Small intestine (tissue), 7 donors: Measurements from ENCODE around the gene NKX2-8. TPM values are rescaled to one million over a fixed set of nuclear protein-coding genes. Genes with fewer than 3 reads are reported as not detected.

ENCODE experiments used
- DNase-seq, 2 donors: peaks; one replicate each; pipeline versions ENCODE4 v3.0.0 to v3.0.0-alpha.2; 2013
- FAIRE-seq: peaks from 2 replicates; lab custom pipeline; 2012; peaks lifted over from hg19 to GRCh38; lab: Jason Lieb, UNC
- H3K27ac ChIP-seq, 3 donors: one replicate each; pipeline ENCODE4 v1.5.1; 2013; ENCODE audit warnings: low read length in 2 of 3, mild to moderate bottlenecking in 2 of 3, control low read depth in 1 of 3, inconsistent platforms in 1 of 3, low read depth in 1 of 3, moderate library complexity in 1 of 3
- H3K27me3 ChIP-seq, 3 donors: one replicate each; pipeline ENCODE4 v1.6.1; 2013; ENCODE audit warnings: low read length in 3 of 3, inconsistent platforms in 1 of 3; ENCODE audit not compliant: control insufficient read depth in 3 of 3, insufficient read depth in 3 of 3
- H3K36me3 ChIP-seq, 3 donors: one replicate each; pipeline ENCODE4 v1.6.1; 2013; ENCODE audit warnings: low read length in 3 of 3, inconsistent platforms in 1 of 3, low read depth in 1 of 3, mild to moderate bottlenecking in 1 of 3, moderate library complexity in 1 of 3; ENCODE audit not compliant: control insufficient read depth in 3 of 3, insufficient read depth in 2 of 3
- H3K4me1 ChIP-seq, 3 donors: one replicate each; pipeline ENCODE4 v1.6.1; 2013; ENCODE audit warnings: low read length in 2 of 3, inconsistent platforms in 1 of 3, low read depth in 1 of 3, mild to moderate bottlenecking in 1 of 3, moderate library complexity in 1 of 3; ENCODE audit not compliant: control insufficient read depth in 3 of 3, insufficient read depth in 2 of 3
- H3K4me3 ChIP-seq, 3 donors: one replicate each; pipeline ENCODE4 v1.5.1; 2013; ENCODE audit warnings: low read length in 3 of 3, control low read depth in 1 of 3, inconsistent platforms in 1 of 3, low read depth in 1 of 3, mild to moderate bottlenecking in 1 of 3, moderate library complexity in 1 of 3
- H3K9me3 ChIP-seq, 2 donors: one replicate each; pipeline ENCODE4 v1.6.1; 2013; ENCODE audit warnings: low read depth in 1 of 2, low read length in 1 of 2; ENCODE audit not compliant: control insufficient read depth in 2 of 2, insufficient read depth in 1 of 2
- WGBS, 3 donors: extraction: QIAGEN DNeasy Blood & Tissue Kit; methylation state at CpG; one replicate each; pipeline ENCODE4 v1.1.7; 2013; 5-methylcytosine and 5-hydroxymethylcytosine counted together
- polyA plus RNA-seq, 4 donors: library from polyadenylated mRNA; stranded (reverse) in 3 of 4; unstranded in 1 of 4; fragments of 200-250 nt in 3 of 4; fragments of 120-200 nt in 1 of 4; gene quantifications; one replicate each; pipeline versions ENCODE4 v1.2.1 to v1.2.3, GENCODE V29; 2013
- donor health status: healthy with polysubstance abuse.
- donor health status: control.
- donor health status: control.
- donor health status: Bipolar disorder and iron deficiency.
- donor health status: healthy.

NKX2-8 gene
- polyA plus RNA-seq, 4 donors = not detected

DNA sequence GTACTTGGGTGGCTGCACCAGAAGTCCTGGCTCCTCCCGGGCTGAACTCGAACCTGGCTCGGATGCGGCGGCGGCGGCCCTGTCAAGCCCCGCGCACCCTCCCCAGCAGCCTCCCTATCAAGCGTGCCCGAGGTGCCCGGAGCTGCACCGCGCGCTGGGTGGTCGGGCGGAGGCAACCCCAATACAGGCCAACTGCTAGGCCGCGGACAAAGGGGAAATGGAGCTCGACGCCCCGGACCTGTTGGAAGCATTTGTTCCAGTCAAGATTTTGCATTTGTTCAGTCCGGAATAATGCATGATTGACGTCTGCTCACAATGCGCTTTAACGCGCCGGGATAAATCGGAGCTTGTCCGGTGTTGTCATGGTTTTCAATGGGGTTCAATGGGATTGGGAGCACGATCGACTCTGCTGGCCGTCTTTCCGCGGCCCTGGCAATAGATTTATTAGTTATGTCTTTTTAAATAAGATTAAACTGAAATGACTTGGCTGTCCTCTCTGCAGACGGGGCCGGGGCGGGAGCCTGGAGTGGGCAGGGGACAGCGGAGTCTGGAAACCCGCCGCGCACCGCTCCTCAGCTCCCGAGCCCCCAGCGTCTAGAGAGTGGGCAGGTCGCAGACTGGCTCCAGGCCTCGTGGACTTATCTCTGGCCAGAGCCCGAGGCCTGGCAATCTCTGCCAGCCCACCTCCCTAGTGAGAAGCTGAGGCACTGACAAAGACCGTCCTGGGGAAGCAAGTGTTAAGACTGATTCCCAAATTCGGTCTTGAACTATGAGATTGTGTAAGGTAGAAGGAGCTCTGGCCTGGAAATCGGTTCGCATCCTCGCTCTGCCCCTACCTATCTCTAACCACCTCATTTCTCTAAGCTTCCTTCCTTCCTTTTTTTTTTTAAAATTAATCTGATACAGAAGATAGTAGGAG, 1.7 kb upstream of the NKX2-8 start:
- WGBS, 3 donors = 10 to 24% (median 19%) methylated on average over 53 of the region's 53 CpGs
- H3K4me1 ChIP-seq = peaks cover 0 to 5% (median 0%) of the 10 kb centered on the region in 3 donors
- H3K27me3 ChIP-seq = peaks cover 27 to 79% (median 45%) of the 10 kb centered on the region in 3 donors
- H3K27ac ChIP-seq = no peak overlapping the region
- FAIRE-seq (no peak), DNase-seq (no peak)
- H3K9me3 ChIP-seq = no peaks in the 10 kb centered on the region
- no peak overlapping the region for H3K4me3 ChIP-seq
- no peaks in the 10 kb centered on the region for H3K36me3 ChIP-seq

DNA sequence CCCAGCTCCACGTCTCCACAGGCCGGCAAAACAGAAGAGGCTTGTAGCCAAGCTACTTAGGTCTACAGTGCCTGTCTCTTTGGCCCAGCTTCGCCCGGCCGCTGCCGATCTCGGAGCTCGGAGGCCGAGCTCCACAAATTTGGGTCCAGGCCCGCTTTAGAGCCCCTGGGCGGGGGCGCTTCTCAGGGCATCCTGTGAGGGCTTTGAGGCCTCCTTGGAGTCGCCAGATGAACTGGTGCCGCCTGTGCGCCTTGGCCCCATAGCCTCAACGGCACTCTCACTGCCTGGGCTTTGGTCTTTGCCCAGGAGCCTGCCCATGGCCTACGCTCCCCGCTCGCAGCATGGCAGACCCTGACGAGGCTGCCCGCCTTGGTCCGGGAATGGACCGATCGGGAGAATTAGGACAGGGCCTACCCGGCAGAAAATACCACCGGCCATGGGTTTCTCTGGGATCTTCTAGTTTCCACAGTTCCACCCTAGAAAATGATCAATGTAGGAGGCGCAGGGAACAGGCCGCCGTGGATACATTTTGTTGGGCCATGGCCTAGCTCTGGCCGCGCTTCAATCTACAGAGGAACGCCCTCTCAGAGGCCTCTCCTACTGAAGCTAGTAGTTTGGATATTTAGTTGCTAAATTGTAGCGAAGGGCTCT, 953 bp upstream of the NKX2-8 start:
- peaks cover 0 to 5% (median 0%) of the 10 kb centered on the region in 3 donors for H3K4me1 ChIP-seq
- FAIRE-seq = no peak
- no peak for DNase-seq
- 8 to 18% (median 15%) methylated on average over 33 of the region's 33 CpGs for WGBS, 3 donors
- peaks cover 0 to 1% of the 10 kb centered on the region in 2 donors for H3K9me3 ChIP-seq
- H3K27me3 ChIP-seq = peaks cover 27 to 84% (median 52%) of the 10 kb centered on the region in 3 donors
- H3K27ac ChIP-seq = no peak overlapping the region
- H3K36me3 ChIP-seq = no peaks in the 10 kb centered on the region
- H3K4me3 ChIP-seq = no peak overlapping the region

DNA sequence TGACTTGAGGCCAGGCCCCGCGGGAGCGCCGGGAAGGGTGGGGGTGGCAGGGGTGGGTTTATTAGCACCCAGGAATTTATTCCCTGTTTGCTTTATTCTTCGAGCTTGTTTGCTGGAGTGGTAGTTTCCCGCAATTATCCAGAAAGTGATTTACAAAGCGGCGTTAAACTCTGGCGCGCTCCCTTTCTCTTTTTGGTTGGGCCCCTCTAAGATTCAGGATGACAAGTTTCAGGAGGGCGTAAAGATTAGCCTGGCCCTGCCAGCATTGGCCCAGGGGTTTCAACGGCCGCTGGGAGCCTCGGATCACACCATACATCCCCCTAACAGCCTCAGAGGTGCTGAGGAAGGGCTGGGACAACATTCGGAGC, 444 bp upstream of the NKX2-8 start:
- Histone ChIP-seq H3K27me3 (peaks cover 27 to 87% (median 52%) of the 10 kb centered on the region in 3 donors), H3K9me3 (peaks cover 0 to 3% of the 10 kb centered on the region in 2 donors), H3K4me3 (no peak overlapping the region), H3K36me3 (no peaks in the 10 kb centered on the region), H3K27ac (no peak overlapping the region), H3K4me1 (peaks cover 0 to 5% (median 0%) of the 10 kb centered on the region in 3 donors)
- FAIRE-seq (no peak), DNase-seq (no peak)
- WGBS, 3 donors = 5 to 11% (median 11%) methylated on average over 13 to 15 of the region's 15 CpGs

DNA sequence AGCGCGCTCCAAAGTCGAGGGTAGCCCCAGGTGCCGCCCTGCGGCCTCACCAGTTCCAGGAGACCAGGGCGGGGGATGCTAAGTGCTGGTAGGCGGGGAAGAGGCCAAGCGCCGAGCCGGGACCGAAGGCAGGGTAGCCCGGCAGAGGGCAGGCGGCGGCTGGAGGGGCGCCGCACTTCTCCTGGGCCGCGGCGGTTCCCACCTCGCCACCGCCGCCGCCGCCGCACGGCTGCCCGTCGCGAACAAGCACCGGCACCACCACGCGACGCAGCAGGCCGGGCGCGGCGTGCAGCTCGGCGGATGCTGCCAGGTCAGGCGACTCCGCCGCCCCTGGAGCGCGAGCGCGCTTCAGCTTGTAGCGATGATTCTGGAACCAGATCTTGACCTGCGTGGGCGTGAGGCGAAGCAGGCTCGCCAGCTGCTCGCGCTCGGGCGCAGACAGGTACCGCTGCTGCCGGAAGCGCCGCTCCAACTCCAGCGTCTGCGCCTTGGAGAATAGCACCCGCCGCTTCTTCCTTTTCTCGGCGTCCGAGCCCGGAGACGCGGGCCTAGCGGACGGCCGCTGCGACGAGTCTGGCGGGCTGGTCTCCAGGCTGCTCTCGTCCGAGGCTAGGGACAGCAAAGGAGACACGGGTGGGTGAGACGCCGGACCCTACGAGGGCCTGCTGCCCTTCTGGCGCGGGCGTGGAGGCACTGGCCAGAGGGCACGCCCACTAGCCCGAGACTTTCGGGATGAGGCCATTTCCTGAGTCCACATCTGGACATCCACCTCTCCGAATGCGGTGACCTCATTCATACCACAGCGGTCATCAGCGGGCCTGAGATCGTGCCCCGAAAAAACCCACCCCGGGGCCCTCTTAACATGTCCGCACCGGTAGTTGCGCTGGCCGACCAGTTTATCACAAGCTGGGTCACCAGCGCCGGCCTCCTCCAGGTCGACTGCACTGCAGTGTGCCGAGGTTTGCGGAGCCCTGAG, 1.3 kb downstream of the NKX2-8 start:
- Histone ChIP-seq H3K36me3 (no peaks in the 10 kb centered on the region), H3K27ac (no peak overlapping the region), H3K27me3 (peaks cover 27 to 81% (median 51%) of the 10 kb centered on the region in 3 donors), H3K4me3 (peak overlapping the region in 1 of 3 donors; percentile 34), H3K9me3 (peaks cover 0 to 3% of the 10 kb centered on the region in 2 donors), H3K4me1 (peaks cover 0 to 5% (median 0%) of the 10 kb centered on the region in 3 donors)
- WGBS, 3 donors = 2 to 3% (median 3%) methylated on average over 74 to 103 of the region's 103 CpGs
- peak in 1 of 2 donors; percentile 39 for DNase-seq
- FAIRE-seq = no peak

DNA sequence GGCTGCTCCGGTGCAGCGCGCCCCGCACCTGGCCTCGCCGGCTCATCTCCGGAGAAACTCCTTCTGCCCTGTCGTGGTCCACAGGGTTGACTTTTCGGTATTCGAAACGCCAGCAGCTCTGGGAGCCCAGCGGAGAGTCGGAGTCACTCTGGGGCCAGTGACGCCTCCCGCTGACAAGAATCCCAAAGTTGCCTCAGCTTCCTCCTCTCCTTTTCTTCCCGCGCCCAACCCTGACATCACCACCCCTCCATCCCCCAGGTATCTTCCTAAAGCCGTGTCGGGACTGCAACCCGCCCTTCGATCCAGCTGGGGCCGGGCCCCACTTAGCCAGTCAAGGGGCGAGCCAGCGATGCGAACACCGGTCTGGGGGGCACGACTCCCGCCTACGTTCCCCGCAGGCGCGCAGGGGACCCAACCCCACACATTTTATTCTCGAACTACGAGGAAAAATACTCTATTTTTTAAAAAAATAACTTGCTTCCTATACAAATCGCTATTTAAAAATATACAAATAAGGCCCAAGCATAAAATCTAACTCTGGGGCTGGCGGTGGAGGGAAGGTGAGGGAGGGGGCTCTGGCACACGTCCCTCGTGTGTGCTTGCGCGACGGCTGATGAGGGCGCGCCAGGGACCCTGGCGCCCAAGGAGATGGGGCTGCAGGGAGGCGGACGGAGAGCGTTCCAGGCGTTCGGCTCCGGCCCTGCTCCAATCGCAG, 2.1 kb downstream of the NKX2-8 start:
- FAIRE-seq = no peak
- no peak overlapping the region for H3K4me3 ChIP-seq
- WGBS, 3 donors = 5 to 14% (median 12%) methylated on average over 50 to 51 of the region's 51 CpGs

DNA sequence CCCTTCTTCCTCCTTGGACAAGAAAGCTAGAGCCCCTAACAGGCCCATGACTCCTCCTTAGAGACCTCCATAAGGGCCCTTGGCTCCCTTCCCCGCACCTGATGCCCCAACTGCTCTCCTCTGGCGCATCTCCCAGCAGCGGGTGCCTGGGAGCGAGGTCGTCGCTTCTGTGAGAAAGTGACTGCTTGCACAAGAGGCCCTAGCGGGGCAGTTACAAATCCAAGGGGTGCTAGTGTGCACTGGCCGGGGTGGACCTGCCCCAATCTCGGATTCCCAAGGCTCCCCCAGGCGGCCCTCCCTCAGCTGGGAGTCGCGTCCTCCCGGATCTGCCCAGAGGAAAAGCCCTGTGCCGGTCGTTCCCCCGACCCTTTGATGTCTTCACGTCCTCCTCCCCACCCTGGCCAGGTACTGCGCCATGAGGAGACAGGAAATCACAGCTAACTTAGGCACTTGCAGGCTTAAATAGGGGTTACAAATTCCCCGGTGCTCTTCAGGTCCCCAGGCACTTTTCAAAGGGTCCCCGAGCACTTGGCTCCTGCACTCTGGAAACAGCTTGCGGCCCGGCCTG, 2.8 kb downstream of the NKX2-8 start:
- no peak for FAIRE-seq
- WGBS, 3 donors = 6 to 15% (median 7%) methylated on average over 22 of the region's 22 CpGs

More for the DNA sequence above, 2.1 kb downstream of the NKX2-8 start:
- Histone ChIP-seq H3K27me3 (peaks cover 24 to 77% (median 50%) of the 10 kb centered on the region in 3 donors), H3K27ac (no peak overlapping the region), H3K36me3 (no peaks in the 10 kb centered on the region), H3K9me3 (peaks cover 0 to 3% of the 10 kb centered on the region in 2 donors), H3K4me1 (peaks cover 0 to 5% (median 0%) of the 10 kb centered on the region in 3 donors)
- no peak for DNase-seq

DNA sequence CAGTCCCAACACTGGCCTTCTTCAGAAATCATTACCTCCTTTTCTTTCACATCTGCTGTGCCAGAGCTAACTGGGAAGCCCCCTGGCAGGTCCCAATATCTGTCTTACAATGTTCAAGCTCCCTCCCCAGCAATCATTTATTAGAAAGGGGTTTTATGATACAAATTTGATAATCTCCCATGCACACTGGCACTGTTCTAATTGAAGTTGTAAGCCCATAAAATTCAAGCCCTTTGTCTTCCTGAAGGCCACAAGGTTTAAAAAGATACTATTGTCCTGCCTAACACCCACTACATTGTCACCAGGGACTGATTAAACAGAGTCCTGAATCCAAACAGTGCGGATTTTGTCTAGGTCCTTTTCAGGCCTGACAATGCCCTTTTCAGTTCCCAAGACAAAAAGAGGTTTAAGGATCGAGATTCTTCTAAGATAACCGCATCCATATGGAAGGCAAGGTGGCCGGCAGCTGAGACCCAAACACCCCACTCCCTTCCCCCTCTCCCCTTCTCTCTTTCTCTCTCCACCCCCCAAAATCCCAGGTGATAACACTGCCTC, 3.3 kb downstream of the NKX2-8 start:
- Histone ChIP-seq H3K4me1 (peaks cover 0 to 5% (median 0%) of the 10 kb centered on the region in 3 donors), H3K27ac (no peak overlapping the region), H3K4me3 (no peak overlapping the region), H3K36me3 (no peaks in the 10 kb centered on the region), H3K27me3 (peaks cover 24 to 64% (median 43%) of the 10 kb centered on the region in 3 donors), H3K9me3 (peaks cover 0 to 3% of the 10 kb centered on the region in 2 donors)
- FAIRE-seq (no peak), DNase-seq (no peak)
- 20 to 30% (median 27%) methylated on average over 4 of the region's 4 CpGs for WGBS, 3 donors

More for the DNA sequence above, 2.8 kb downstream of the NKX2-8 start:
- Histone ChIP-seq H3K27ac (no peak overlapping the region), H3K36me3 (no peaks in the 10 kb centered on the region), H3K4me1 (peaks cover 0 to 5% (median 0%) of the 10 kb centered on the region in 3 donors), H3K9me3 (peaks cover 0 to 3% of the 10 kb centered on the region in 2 donors), H3K27me3 (peaks cover 24 to 70% (median 46%) of the 10 kb centered on the region in 3 donors), H3K4me3 (no peak overlapping the region)
- no peak for DNase-seq
